CD4-positive, alpha-beta T cell treated with Interleukin-4 for 4 hours (primary cell): ENCODE results near the gene GHRHR.

Source experiments
- DNase-seq: peaks from one replicate; pipeline ENCODE4 v3.0.0-alpha.2; 2020

GHRHR gene

GRCh38 chr7:30987178-30987577 lies 23.4 kb downstream of the GHRHR start:
- no peak for DNase-seq

- no peak for DNase-seq
Observed at GRCh38 chr7:30987936-30988335, 24.2 kb downstream of the GHRHR start.

- no peak for DNase-seq
Observed at GRCh38 chr7:30988351-30989005, 24.7 kb downstream of the GHRHR start.

- DNase-seq: no peak
Observed at GRCh38 chr7:30989008-30989823, 25.5 kb downstream of the GHRHR start.

GRCh38 chr7:30989824-30990672 lies 26.3 kb downstream of the GHRHR start:
- DNase-seq: no peak

GRCh38 chr7:30990673-30991170 lies 27.0 kb downstream of the GHRHR start:
- DNase-seq: no peak

- DNase-seq: no peak
Observed at GRCh38 chr7:30992414-30992813, 28.7 kb downstream of the GHRHR start.

- no peak for DNase-seq
Observed at GRCh38 chr7:30994206-30995100, 30.7 kb downstream of the GHRHR start.

- DNase-seq: no peak
Observed at GRCh38 chr7:30995536-30995935, 31.8 kb downstream of the GHRHR start.

- DNase-seq: no peak
Observed at GRCh38 chr7:30996256-30996655, 32.5 kb downstream of the GHRHR start.

- DNase-seq: no peak
Observed at GRCh38 chr7:30996883-30997282, 33.1 kb downstream of the GHRHR start.

GRCh38 chr7:30997316-30997715 lies 33.6 kb downstream of the GHRHR start:
- no peak for DNase-seq

- DNase-seq: no peak
Observed at GRCh38 chr7:30998180-30998579, 34.4 kb downstream of the GHRHR start.

- no peak for DNase-seq
Observed at GRCh38 chr7:31000161-31000693, 36.5 kb downstream of the GHRHR start.

GRCh38 chr7:31000779-31001178 lies 37.0 kb downstream of the GHRHR start:
- no peak for DNase-seq

GRCh38 chr7:31002256-31002655 lies 38.5 kb downstream of the GHRHR start:
- no peak for DNase-seq

- no peak for DNase-seq
Observed at GRCh38 chr7:31003097-31003496, 39.3 kb downstream of the GHRHR start.

- DNase-seq: no peak
Observed at GRCh38 chr7:31003721-31004120, 40.0 kb downstream of the GHRHR start.

- DNase-seq: no peak
Observed at GRCh38 chr7:31004393-31004792, 40.6 kb downstream of the GHRHR start.

- DNase-seq: no peak
Observed at GRCh38 chr7:31006857-31007256, 43.1 kb downstream of the GHRHR start.

- no peak for DNase-seq
Observed at GRCh38 chr7:31007634-31008033, 43.9 kb downstream of the GHRHR start.

GRCh38 chr7:31014826-31015225 lies 51.1 kb downstream of the GHRHR start:
- DNase-seq: no peak
